SU-DHL-6 (cell line): ENCODE data around the gene LBX2.
"Not testable (repeated sequence)": the region's sequence is repeated elsewhere in the genome, so short reads cannot be mapped to it uniquely, and the experiment has no call there.

Experiments
- H2AFZ ChIP-seq: fragments of 200-600 bp; sonication (generic); 2 replicates; pipeline ENCODE4 v1.6.1; 2014; ENCODE audit warnings: low read depth, mild to moderate bottlenecking, moderate library complexity, mixed read lengths, antibody characterized with exemption, low read length; ENCODE audit not compliant: severe bottlenecking
- H3F3A ChIP-seq: fragments of 200-600 bp; shearing (Covaris generic); 2 replicates; pipeline ENCODE4 v1.6.0; 2016; ENCODE audit warnings: antibody characterized with exemption, mild to moderate bottlenecking; ENCODE audit not compliant: insufficient read depth
- H3K27ac ChIP-seq: fragments of 200-600 bp; sonication (generic); 2 replicates; pipeline ENCODE4 v1.5.1; 2016; ENCODE audit warnings: low read depth, mild to moderate bottlenecking, low read length, moderate library complexity, mixed read lengths
- H3K27me3 ChIP-seq: fragments of 200-600 bp; sonication (generic), shearing (Covaris generic); 2 replicates; pipeline ENCODE4 v1.6.0; 2014; ENCODE audit warnings: mild to moderate bottlenecking, low read length
- H3K36me3 ChIP-seq: fragments of 200-600 bp; sonication (generic); 2 replicates; pipeline ENCODE4 v1.6.1; 2014; ENCODE audit warnings: mild to moderate bottlenecking, low read length, mixed read lengths
- H3K4me2 ChIP-seq: fragments of 300-600, 200-600 bp; shearing (Covaris generic), sonication (generic); 2 replicates; pipeline ENCODE4 v1.6.0; 2014; ENCODE audit warnings: low read length, low read depth, mild to moderate bottlenecking; ENCODE audit not compliant: poor library complexity, severe bottlenecking
- H3K4me3 ChIP-seq: fragments of 200-600 bp; sonication (generic); 2 replicates; pipeline ENCODE4 v1.5.1; 2014; ENCODE audit warnings: antibody characterized with exemption, low read length, mild to moderate bottlenecking, mixed read lengths; ENCODE audit not compliant: insufficient read depth, poor library complexity, severe bottlenecking
- H3K79me2 ChIP-seq: fragments of 200-600 bp; sonication (generic); 2 replicates; pipeline ENCODE4 v1.6.1; 2014; ENCODE audit warnings: mild to moderate bottlenecking, low read length, moderate library complexity; ENCODE audit not compliant: insufficient read depth
- H3K9ac ChIP-seq: fragments of 200-600 bp; sonication (generic); 2 replicates; pipeline ENCODE4 v1.7.0; 2014; ENCODE audit warnings: mild to moderate bottlenecking, low read length
- H3K9me2 ChIP-seq: fragments of 200-600 bp; sonication (generic); replicated peaks from 2 replicates; pipeline ENCODE4 v1.6.1; 2014; ENCODE audit warnings: low read length; ENCODE audit not compliant: insufficient read depth
- H3K9me3 ChIP-seq: fragments of 200-600 bp; sonication (generic); 2 replicates; pipeline ENCODE4 v1.6.1; 2014; ENCODE audit warnings: low read length, mixed read lengths; ENCODE audit not compliant: insufficient read depth
- H4K20me1 ChIP-seq: fragments of 200-600 bp; sonication (generic); 2 replicates; pipeline ENCODE4 v1.6.1; 2014; ENCODE audit warnings: low read depth, mild to moderate bottlenecking, antibody characterized with exemption, low read length, moderate library complexity, mixed read lengths
- EZH2phosphoT487 ChIP-seq: fragments of 200-600 bp; sonication (generic), shearing (Covaris generic); conservative IDR thresholded peaks from 2 replicates; pipeline ENCODE4 v1.6.1; 2018; ENCODE audit warnings: mild to moderate bottlenecking, antibody characterized with exemption, low read length, moderate library complexity, mixed read lengths
- TF ChIP-seq, protein P1 (sequence below): fragments of 200-600 bp; sonication (generic); IDR thresholded peaks from one replicate; pipeline ENCODE4 v1.5.1; 2017; ENCODE audit warnings: antibody characterized with exemption, mild to moderate bottlenecking, low read length, moderate library complexity; ENCODE audit not compliant: insufficient read depth, poor library complexity, severe bottlenecking

Gene LBX2

DNA sequence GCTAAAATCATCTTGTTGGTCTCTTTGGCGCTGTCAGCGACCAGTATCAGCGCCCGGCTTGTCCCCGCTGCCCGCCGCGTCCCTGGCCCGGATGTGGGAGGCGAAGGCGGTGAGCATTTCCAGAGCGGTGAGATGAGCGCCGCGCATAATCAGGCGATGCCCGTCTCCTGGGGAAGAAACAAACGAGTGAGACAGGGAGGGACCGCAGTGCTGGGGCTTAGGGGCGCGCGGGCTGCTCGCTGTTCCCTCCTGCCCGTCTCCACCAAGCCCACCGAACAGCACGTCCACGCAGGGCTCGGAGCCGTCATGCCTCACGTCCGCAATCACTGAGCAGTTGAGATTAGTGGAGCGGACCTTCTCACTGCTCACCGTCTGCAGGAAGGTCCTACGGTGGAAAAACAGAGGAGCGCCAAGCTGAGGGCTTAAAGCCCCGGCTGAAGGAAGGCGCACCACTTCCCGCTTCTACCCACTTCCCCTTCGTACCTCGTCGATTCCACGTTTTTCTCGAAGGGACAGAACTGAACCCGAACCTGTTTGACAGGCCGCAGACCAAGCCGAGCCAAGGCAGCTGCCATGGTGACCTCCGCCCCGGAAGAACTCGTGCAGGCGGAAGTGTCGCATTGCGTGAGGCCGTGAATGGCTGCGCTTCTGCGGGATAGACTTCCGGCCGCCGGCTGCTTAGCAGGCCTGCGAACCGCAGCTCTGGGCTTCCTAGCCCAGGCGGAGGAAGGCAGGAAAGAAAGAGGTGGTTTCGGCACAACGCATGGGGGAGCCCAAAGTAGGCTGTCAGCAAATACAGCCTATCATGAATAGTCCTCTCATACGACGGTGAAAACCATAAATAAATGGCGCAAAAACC lies 27.1 kb downstream of the LBX2 start, which contains the start of gene MRPL53:
Gene MRPL53, minus strand, starts transcription at position 595 of the 859 bp plus-strand sequence. Its CDS starts 20 bp downstream, at position 575.
- Histone ChIP-seq H3F3A (peaks cover 20% of the 10 kb centered on the region), H2AFZ (peak within 1 kb of the TSS; percentile 88)

DNA sequence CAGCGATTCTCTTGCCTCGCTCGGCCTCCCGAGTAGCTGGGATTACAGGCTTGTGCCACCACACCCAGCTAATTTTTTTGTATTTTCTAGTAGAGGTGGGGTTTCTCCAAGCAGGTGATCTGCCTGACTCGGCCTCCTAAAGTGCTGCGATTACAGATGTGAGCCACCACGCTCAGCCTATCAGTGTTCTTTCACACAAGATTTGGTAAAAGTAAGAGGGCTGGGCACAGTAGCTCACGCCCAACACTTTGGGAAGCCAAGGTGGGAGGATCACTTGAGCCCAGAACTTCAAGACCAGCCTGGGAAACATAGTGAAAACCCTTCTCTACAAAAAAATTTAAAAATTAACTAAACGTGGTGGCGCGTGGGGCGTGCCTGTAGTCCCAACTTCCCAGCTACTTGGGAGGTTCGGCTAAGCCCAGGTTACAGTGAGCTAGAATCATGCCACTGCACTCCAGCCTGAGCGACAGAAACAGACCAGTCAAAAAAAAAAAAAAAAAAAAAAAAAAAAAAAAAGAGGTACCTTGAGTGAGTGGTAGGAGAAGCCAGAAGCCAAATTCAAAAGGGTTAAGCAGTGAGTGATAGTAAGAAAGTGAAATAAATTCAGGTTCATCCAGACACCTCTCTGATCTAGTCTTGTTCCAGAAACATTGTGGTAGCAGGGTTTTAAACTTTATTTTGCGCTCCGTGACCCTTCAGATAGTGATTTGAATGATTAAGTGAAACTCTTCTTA lies 27.9 kb downstream of the LBX2 start:
- Histone ChIP-seq H3K36me3 (no peaks in the 10 kb centered on the region), H2AFZ (peak overlapping the region; percentile 88), H3K27ac (peak overlapping the region; percentile 89), H3K9ac (peak overlapping the region; percentile 78), H3F3A (peaks cover 20% of the 10 kb centered on the region), H3K9me2 (no peaks in the 10 kb centered on the region), H3K4me3 (peak overlapping the region; percentile 72), H3K79me2 (no peaks in the 10 kb centered on the region), H3K9me3 (no peaks in the 10 kb centered on the region), H4K20me1 (no peaks in the 10 kb centered on the region), H3K27me3 (no peaks in the 10 kb centered on the region), H3K4me2 (peak overlapping the region; percentile 98)
- TF ChIP-seq, protein P1, sequence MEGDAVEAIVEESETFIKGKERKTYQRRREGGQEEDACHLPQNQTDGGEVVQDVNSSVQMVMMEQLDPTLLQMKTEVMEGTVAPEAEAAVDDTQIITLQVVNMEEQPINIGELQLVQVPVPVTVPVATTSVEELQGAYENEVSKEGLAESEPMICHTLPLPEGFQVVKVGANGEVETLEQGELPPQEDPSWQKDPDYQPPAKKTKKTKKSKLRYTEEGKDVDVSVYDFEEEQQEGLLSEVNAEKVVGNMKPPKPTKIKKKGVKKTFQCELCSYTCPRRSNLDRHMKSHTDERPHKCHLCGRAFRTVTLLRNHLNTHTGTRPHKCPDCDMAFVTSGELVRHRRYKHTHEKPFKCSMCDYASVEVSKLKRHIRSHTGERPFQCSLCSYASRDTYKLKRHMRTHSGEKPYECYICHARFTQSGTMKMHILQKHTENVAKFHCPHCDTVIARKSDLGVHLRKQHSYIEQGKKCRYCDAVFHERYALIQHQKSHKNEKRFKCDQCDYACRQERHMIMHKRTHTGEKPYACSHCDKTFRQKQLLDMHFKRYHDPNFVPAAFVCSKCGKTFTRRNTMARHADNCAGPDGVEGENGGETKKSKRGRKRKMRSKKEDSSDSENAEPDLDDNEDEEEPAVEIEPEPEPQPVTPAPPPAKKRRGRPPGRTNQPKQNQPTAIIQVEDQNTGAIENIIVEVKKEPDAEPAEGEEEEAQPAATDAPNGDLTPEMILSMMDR, result no peak
- no peak for TF ChIP-seq EZH2phosphoT487

More for the DNA sequence above, 27.1 kb downstream of the LBX2 start, which contains the start of gene MRPL53:
- peak within 1 kb of the TSS; percentile 78 for H3K9ac ChIP-seq
- peak within 1 kb of the TSS; percentile 72 for H3K4me3 ChIP-seq
- no peaks in the 10 kb centered on the region for H3K79me2 ChIP-seq
- peak within 1 kb of the TSS; percentile 98 for H3K4me2 ChIP-seq
- no peaks in the 10 kb centered on the region for H4K20me1 ChIP-seq
- TF ChIP-seq EZH2phosphoT487, result no peak
- TF ChIP-seq, protein P1, result no peak
- no peaks in the 10 kb centered on the region for H3K9me2 ChIP-seq
- no peaks in the 10 kb centered on the region for H3K27me3 ChIP-seq
- no peaks in the 10 kb centered on the region for H3K36me3 ChIP-seq
- H3K9me3 ChIP-seq, result no peaks in the 10 kb centered on the region
- peak within 1 kb of the TSS; percentile 89 for H3K27ac ChIP-seq

DNA sequence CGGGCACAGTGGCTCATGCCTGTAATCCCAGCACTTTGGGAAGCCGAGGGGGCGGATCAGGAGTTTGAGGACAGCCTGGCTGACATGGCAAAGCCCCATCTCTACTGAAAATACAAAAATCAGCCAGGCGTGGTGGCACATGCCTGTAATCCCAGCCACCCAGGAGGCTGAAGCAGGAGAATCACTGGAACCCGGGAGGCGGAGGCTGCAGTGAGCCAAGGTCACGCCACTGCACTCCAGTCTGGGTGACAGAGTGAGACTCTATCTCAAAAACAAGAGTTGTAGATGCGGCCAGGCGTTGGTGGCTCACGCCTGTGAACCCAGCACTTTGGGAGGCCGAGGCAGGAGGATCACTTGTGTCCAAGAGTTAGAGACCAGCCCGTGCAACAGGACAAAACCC lies 28.7 kb downstream of the LBX2 start:
- not testable (repeated sequence) for H3K4me3 ChIP-seq, H3K27ac ChIP-seq, H3K4me2 ChIP-seq, H3K36me3 ChIP-seq, H2AFZ ChIP-seq, H3K27me3 ChIP-seq, H3K9me3 ChIP-seq, H3K79me2 ChIP-seq, H4K20me1 ChIP-seq, H3K9me2 ChIP-seq, H3K9ac ChIP-seq
- H3F3A ChIP-seq, result peaks cover 24% of the 10 kb centered on the region
